ENCODE measurements around the gene PLCB2.

The PLCB2 gene

GRCh38 chr15:40253167-40253790, 54.5 kb downstream of the PLCB2 start:
- POLR2A ChIA-PET = interaction anchor here (1.0 kb wide), 1 partner anchor 70 kb away, joined by 3 read pairs; the partner anchor contains the start of gene INAFM2
- Histone ChIP-seq H3K27ac (ENCODE audit: extremely low read depth, low read depth, low read length) (peak overlapping the region; percentile 5; the same call in 1 of the 2 replicates), H3K4me3 (ENCODE audit: low read depth, low read length) (no peak overlapping the region), H3K36me3 (ENCODE audit: control insufficient read depth in 2 of 2, insufficient read depth in 1 of 2, low read length in 2 of 2) (no peaks in the 10 kb centered on the region), H3K9me3 (ENCODE audit: control insufficient read depth, insufficient read depth, low read depth, low read length) (no peaks in the 10 kb centered on the region), H3K4me1 (ENCODE audit: control insufficient read depth, insufficient read depth, low read length) (peaks cover 4% of the 10 kb centered on the region; the same call in 1 of the 2 replicates)
- TF ChIP-seq MYNN (tag by site-specific recombination; IDR thresholded peaks at IDR 0.05; ENCODE audit: borderline replicate concordance) = no peak
- no peak for TF ChIP-seq ZIC2 (tag by site-specific recombination; IDR thresholded peaks at IDR 0.05)
- TF ChIP-seq ZNF2 (tag by site-specific recombination; IDR thresholded peaks at IDR 0.05) = no peak
- TF ChIP-seq ZNF626 (tag by site-specific recombination; IDR thresholded peaks at IDR 0.05) = no peak
- no peak for TF ChIP-seq ZNF10 (tag by site-specific recombination; IDR thresholded peaks at IDR 0.05)
- no peak for TF ChIP-seq SCRT1 (tag by site-specific recombination; IDR thresholded peaks at IDR 0.05; ENCODE audit: borderline replicate concordance)
- no peak for TF ChIP-seq ZNF677 (tag by site-specific recombination; IDR thresholded peaks at IDR 0.05)
- TF ChIP-seq TSHZ1 (tag by site-specific recombination; IDR thresholded peaks at IDR 0.05; ENCODE audit: borderline replicate concordance) = no peak
- no peak for TF ChIP-seq ZNF670 (tag by site-specific recombination; IDR thresholded peaks at IDR 0.05; ENCODE audit: low read depth)
- no peak for TF ChIP-seq ZNF560 (tag by site-specific recombination; IDR thresholded peaks at IDR 0.05; ENCODE audit: borderline replicate concordance)
- no peak for TF ChIP-seq ZNF692 (tag by site-specific recombination; IDR thresholded peaks at IDR 0.05)
- TF ChIP-seq ZNF610 (tag by site-specific recombination; IDR thresholded peaks at IDR 0.05; ENCODE audit: borderline replicate concordance) = no peak
- TF ChIP-seq ZNF433 (tag by site-specific recombination; IDR thresholded peaks at IDR 0.05; ENCODE audit: low read depth) = no peak
- no peak for TF ChIP-seq ZNF26 (tag by site-specific recombination; IDR thresholded peaks at IDR 0.05)
- CTCF ChIA-PET = interaction anchor here (2.4 kb wide), 1 partner anchor 21 kb away, joined by 18 read pairs; no protein-coding TSS in a partner anchor

- Histone ChIP-seq H3K36me3 (ENCODE audit: control insufficient read depth in 2 of 2, insufficient read depth in 1 of 2, low read length in 2 of 2) (no peaks in the 10 kb centered on the region), H3K4me1 (ENCODE audit: control insufficient read depth, insufficient read depth, low read length) (peaks cover 4% of the 10 kb centered on the region; the same call in 1 of the 2 replicates), H3K27ac (ENCODE audit: extremely low read depth, low read depth, low read length) (peak overlapping the region; percentile 5; the same call in 1 of the 2 replicates), H3K4me3 (ENCODE audit: low read depth, low read length) (peak overlapping the region; percentile 14; the same call in 1 of the 2 replicates), H3K9me3 (ENCODE audit: control insufficient read depth, insufficient read depth, low read depth, low read length) (no peaks in the 10 kb centered on the region)
- ChIA-PET POLR2A (interaction anchor here (1.0 kb wide), 1 partner anchor 70 kb away, joined by 3 read pairs; the partner anchor contains the start of gene INAFM2), CTCF (no interaction called here)
- no peak for TF ChIP-seq ZNF843 (tag by site-specific recombination; IDR thresholded peaks at IDR 0.05)
- TF ChIP-seq ZNF23 (tag by site-specific recombination; IDR thresholded peaks at IDR 0.05; ENCODE audit: borderline replicate concordance) = no peak
- TF ChIP-seq RBAK (tag by site-specific recombination; IDR thresholded peaks at IDR 0.05) = no peak
- TF ChIP-seq ZNF768 (tag by site-specific recombination; IDR thresholded peaks at IDR 0.05) = no peak
- no peak for TF ChIP-seq MEIS1 (CRISPR knock-in tag; IDR thresholded peaks at IDR 0.05; ENCODE audit: borderline replicate concordance)
- no peak for TF ChIP-seq ZNF610 (tag by site-specific recombination; IDR thresholded peaks at IDR 0.05; ENCODE audit: borderline replicate concordance)
- no peak for TF ChIP-seq ZNF777 (tag by site-specific recombination; IDR thresholded peaks at IDR 0.05; ENCODE audit: borderline replicate concordance)
- TF ChIP-seq GLIS1 (tag by site-specific recombination; IDR thresholded peaks at IDR 0.05) = no peak
- no peak for TF ChIP-seq ZNF529 (tag by site-specific recombination; IDR thresholded peaks at IDR 0.05; ENCODE audit: insufficient replicate concordance)
- TF ChIP-seq ZBTB49 (tag by site-specific recombination; IDR thresholded peaks at IDR 0.05; ENCODE audit: low read depth) = no peak
- no peak for TF ChIP-seq ZNF776 (tag by site-specific recombination; IDR thresholded peaks at IDR 0.05; ENCODE audit: borderline replicate concordance)
- no peak for TF ChIP-seq ZFHX2 (tag by site-specific recombination; conservative IDR thresholded peaks at IDR 0.05)
Observed at GRCh38 chr15:40252438-40253166, 55.1 kb downstream of the PLCB2 start.
